HepG2 (cell line): ENCODE data around the gene TSPAN18. TPM values are rescaled to one million over a fixed set of nuclear protein-coding genes. Genes with fewer than 3 reads are reported as not detected.

Experiments used
- ATAC-seq: fragments of 200-7000 bp; cut with Tn5 transposase; 3 replicates; pipeline ENCODE4 v1.9.1; 2020; ENCODE audit warnings: mild to moderate bottlenecking, moderate library complexity
- BruUV-seq: library from RNA; stranded (reverse); fragments of 400-500 nt; replicated peaks from 2 replicates; lab custom pipeline; 2021; lab: Mats Ljungman, UMichigan
- CTCF ChIA-PET: fragments of 300-600 bp; formaldehyde crosslinking; extraction: SDS; loops from one replicate; lab custom pipeline; 2021; ENCODE audit warnings: low total read pairs, inconsistent platforms, low intra/inter-chr PET ratio; lab: Yijun Ruan, JAX
- POLR2A ChIA-PET: fragments of 350-600 bp; sonication (Branson Sonifier 250); formaldehyde crosslinking; loops from one replicate; lab custom pipeline; 2020; ENCODE audit warnings: antibody characterized with exemption, inconsistent platforms; lab: Yijun Ruan, JAX
- DNase-seq: peaks from one replicate; pipeline ENCODE4 v3.0.0-alpha.2; 2015; ENCODE audit warnings: low spot score
- FAIRE-seq: peaks from 3 replicates; lab custom pipeline; 2011; peaks lifted over from hg19 to GRCh38; lab: Jason Lieb, UNC
- H2AFZ ChIP-seq: one replicate; pipeline ENCODE4 v1.6.1; 2011; ENCODE audit warnings: low read length, inconsistent platforms
- H3K27ac ChIP-seq: fragments of 300-600 bp; 3 replicates; pipeline ENCODE4 v1.8.0; 2011; ENCODE audit warnings: mixed run types, mild to moderate bottlenecking, mixed read lengths, low read length, inconsistent platforms; ENCODE audit not compliant: insufficient read depth; ENCODE audit errors: extremely low read length
- H3K27me3 ChIP-seq, 2 experiments: fragments of 200-600 bp in 1 of 2; 2 replicates in 1 of 2; 3 replicates in 1 of 2; pipeline versions ENCODE4 v1.6.0 to v1.8.0; 2011; ENCODE audit warnings: low read length in 2 of 2, mild to moderate bottlenecking in 2 of 2, moderate library complexity in 2 of 2, inconsistent platforms in 1 of 2; ENCODE audit not compliant: insufficient read depth in 2 of 2, control insufficient read depth in 1 of 2
- H3K36me3 ChIP-seq, 2 experiments: fragments of 200-600 bp in 1 of 2; replicated peaks in 1 of 2; 2 replicates in 1 of 2; 3 replicates in 1 of 2; pipeline versions ENCODE4 v1.5.1 to v1.8.0; 2011; ENCODE audit warnings: low read length in 2 of 2, inconsistent platforms in 1 of 2; ENCODE audit not compliant: insufficient read depth in 2 of 2, control insufficient read depth in 1 of 2
- H3K4me1 ChIP-seq: 2 replicates; pipeline ENCODE4 v1.5.1; 2012; ENCODE audit warnings: low read length, inconsistent platforms; ENCODE audit not compliant: insufficient read depth
- H3K4me2 ChIP-seq: 2 replicates; pipeline ENCODE4 v1.6.0; 2011; ENCODE audit warnings: low read depth, low read length, inconsistent platforms
- H3K4me3 ChIP-seq, 3 experiments: fragments of 200-600 bp in 1 of 3; sonication (generic), shearing (Covaris generic) in 1 of 3; replicated peaks in 1 of 3; 2 replicates each; pipeline ENCODE4 v1.5.1; 2011 to 2016; ENCODE audit warnings: low read length in 3 of 3, inconsistent platforms in 2 of 3, low read depth in 2 of 3, mild to moderate bottlenecking in 2 of 3, control low read depth in 1 of 3, mixed read lengths in 1 of 3; ENCODE audit not compliant: insufficient read depth in 1 of 3
- H3K79me2 ChIP-seq: one replicate; pipeline ENCODE4 v1.6.1; 2011; ENCODE audit warnings: low read length, inconsistent platforms; ENCODE audit not compliant: insufficient read depth
- H3K9ac ChIP-seq: 2 replicates; pipeline ENCODE4 v1.6.0; 2011; ENCODE audit warnings: mild to moderate bottlenecking, low read depth, low read length, inconsistent platforms; ENCODE audit not compliant: insufficient read depth
- H3K9me3 ChIP-seq: 2 replicates; pipeline ENCODE4 v1.5.1; 2012; ENCODE audit warnings: mild to moderate bottlenecking, low read length
- H4K20me1 ChIP-seq: 2 replicates; pipeline ENCODE4 v1.6.0; 2011; ENCODE audit warnings: inconsistent platforms, mild to moderate bottlenecking, low read length, moderate library complexity; ENCODE audit not compliant: insufficient read depth
- CREB1 ChIP-seq, 2 experiments: fragments of 450-650 bp in 1 of 2; IDR thresholded peaks; 2 replicates each; pipeline ENCODE4 v1.6.1; 2016 to 2017; ENCODE audit warnings: control low read depth in 1 of 2, mild to moderate bottlenecking in 1 of 2, missing compliant biosample characterization in 1 of 2, missing genetic modification characterization in 1 of 2
- DNMT3B ChIP-seq: conservative IDR thresholded peaks from 2 replicates; pipeline ENCODE4 v1.6.1; 2016; ENCODE audit warnings: missing biosample characterization, control low read depth
- DZIP1 ChIP-seq: sonication (generic); formaldehyde crosslinking; IDR thresholded peaks from 2 replicates; pipeline ENCODE4 v1.5.0; 2020; ENCODE audit warnings: mild to moderate bottlenecking, missing genetic modification reagents
- NR2F2 ChIP-seq: IDR thresholded peaks from 2 replicates; pipeline ENCODE4 v1.6.1; 2012; ENCODE audit warnings: low read depth, inconsistent platforms, borderline replicate concordance
- SYNCRIP ChIP-seq: fragments of 200-400 bp; formaldehyde crosslinking; IDR thresholded peaks from 2 replicates; pipeline ENCODE4 v1.6.1; 2018; ENCODE audit warnings: mild to moderate bottlenecking, low read depth, low read length; ENCODE audit not compliant: insufficient read depth
- ZNF329 ChIP-seq: sonication (generic); formaldehyde crosslinking; IDR thresholded peaks from 2 replicates; pipeline ENCODE4 v1.9.0; 2021; ENCODE audit warnings: low read depth, mild to moderate bottlenecking, missing genetic modification reagents
- ZNF382 ChIP-seq: sonication (generic); formaldehyde crosslinking; IDR thresholded peaks from 2 replicates; pipeline ENCODE4 v1.5.0; 2020; ENCODE audit warnings: missing genetic modification reagents, mild to moderate bottlenecking, borderline replicate concordance
- ZNF383 ChIP-seq: sonication (generic); formaldehyde crosslinking; IDR thresholded peaks from 2 replicates; pipeline ENCODE4 v1.4.0; 2020; ENCODE audit warnings: missing genetic modification reagents, mild to moderate bottlenecking, borderline replicate concordance
- ZNF639 ChIP-seq: conservative IDR thresholded peaks from 2 replicates; pipeline ENCODE4 v1.6.1; 2018; ENCODE audit warnings: missing genetic modification reagents
- ZNF704 ChIP-seq: sonication (generic); formaldehyde crosslinking; IDR thresholded peaks from 2 replicates; pipeline ENCODE4 v1.8.1; 2023; ENCODE audit warnings: mild to moderate bottlenecking, inconsistent platforms, moderate library complexity, missing genetic modification reagents, borderline replicate concordance
- ZNF850 ChIP-seq: sonication (generic); formaldehyde crosslinking; conservative IDR thresholded peaks from 2 replicates; pipeline ENCODE4 v1.9.0; 2021; ENCODE audit warnings: mild to moderate bottlenecking, missing genetic modification reagents
- ZNF879 ChIP-seq: sonication (generic); formaldehyde crosslinking; IDR thresholded peaks from 2 replicates; pipeline ENCODE4 v1.8.1; 2023; ENCODE audit warnings: missing genetic modification reagents
- WGBS: methylation state at CpG from one replicate; pipeline ENCODE4 v1.1.6; 2017; ENCODE audit warnings: low lambda C conversion rate; 5-methylcytosine and 5-hydroxymethylcytosine counted together
- in situ Hi-C: cut with HindIII; loops from 2 replicates; pipeline ENCODE4 v1.10.0; 2017; ENCODE audit warnings: low pct_unique_long_range_greater_than_20kb; ENCODE audit not compliant: extremely low pct_ligation_motif_present
- intact Hi-C: fragments of 100-400 bp; cut with micrococcal nuclease; formaldehyde crosslinking; loops from one replicate; pipeline ENCODE4 v1.10.0; 2022; ENCODE audit not compliant: unreplicated experiment
- polyA plus RNA-seq, 8 experiments: library from polyadenylated mRNA; depleted of rRNA in 3 of 8; stranded (reverse) in 7 of 8; unstranded in 1 of 8; fragments of >200 nt; fragmentation: Illumina TruSeq in 4 of 8; extraction: Trizol in 4 of 8; gene quantifications; 2 replicates each; pipeline versions ENCODE4 v1.2.1 to v1.2.3, GENCODE V29; 2011 to 2016; ENCODE audit warnings: low read depth in 4 of 8, missing spikeins in 1 of 8, mixed read lengths in 1 of 8; ENCODE audit not compliant: insufficient read depth in 1 of 8
- total RNA-seq, 5 experiments: library from RNA; depleted of rRNA; stranded (reverse); fragments of >200 nt; fragmentation: Illumina TruSeq; extraction: Trizol; gene quantifications; 2 replicates each; pipeline ENCODE4 v1.2.3, GENCODE V29; 2016; ENCODE audit warnings: low read depth in 1 of 5

TSPAN18 gene
- total and polyA plus RNA-seq, 2 of the 13 experiments (the other 11 are each of a cell fraction or from before 2014, with no cell fraction given), result not detected

GRCh38 chr11:44947114-44947513 is 220.4 kb downstream of the TSPAN18 start:
- TF ChIP-seq CREB1 (IDR thresholded peaks at IDR 0.05), result peak; percentile 54; the same call in 1 of the 2 replicates
- no peak for TF ChIP-seq CREB1 (CRISPR knock-in tag; IDR thresholded peaks at IDR 0.05)
- no peak for TF ChIP-seq ZNF639 (CRISPR knock-in tag)
- Histone ChIP-seq H2AFZ (no peak overlapping the region), H3K9me3 (no peaks in the 10 kb centered on the region), H3K4me2 (no peak overlapping the region), H4K20me1 (no peaks in the 10 kb centered on the region), H3K4me3 (no peak overlapping the region), H3K36me3 (no peaks in the 10 kb centered on the region), H3K27me3 (peaks cover 4 to 33% of the 10 kb centered on the region in 2 experiments; a peak in 4 of 5 replicates), H3K79me2 (no peaks in the 10 kb centered on the region), H3K27ac (no peak overlapping the region), H3K4me1 (peaks cover 4% of the 10 kb centered on the region), H3K9ac (no peak overlapping the region)
- in situ Hi-C loops, result no loop called here
- FAIRE-seq (no peak), DNase-seq (no peak), ATAC-seq (no peak)
- ChIA-PET CTCF (no interaction called here), POLR2A (no interaction called here)
- no TSS peak for BruUV-seq
- 4% methylated on average over 4 of the region's 9 CpGs for WGBS
- intact Hi-C loops, result no loop called here

- ATAC-seq (no peak), FAIRE-seq (no peak), DNase-seq (no peak)
- no peak for TF ChIP-seq ZNF383 (CRISPR knock-in tag)
- no peak for TF ChIP-seq ZNF704
- no peak for TF ChIP-seq ZNF329 (CRISPR knock-in tag)
- TF ChIP-seq DZIP1 (CRISPR knock-in tag), result no peak
- TF ChIP-seq SYNCRIP, result no peak
- no peak for TF ChIP-seq NR2F2
- no peak for TF ChIP-seq DNMT3B (CRISPR knock-in tag)
- TF ChIP-seq ZNF382, result no peak
- no peak for TF ChIP-seq ZNF879 (CRISPR knock-in tag)
- TF ChIP-seq ZNF850 (CRISPR knock-in tag), result no peak
- POLR2A ChIA-PET, result no interaction called here
- no peaks in the 10 kb centered on the region for H4K20me1 ChIP-seq
- intact Hi-C loops (no loop called here), in situ Hi-C loops (no loop called here)
- H3K4me1 ChIP-seq, result peaks cover 10% of the 10 kb centered on the region
- no peak overlapping the region for H3K9ac ChIP-seq
- no peaks in the 10 kb centered on the region for H3K36me3 ChIP-seq
- WGBS, result 0% methylated on average over 1 of the region's 3 CpGs
- no peaks in the 10 kb centered on the region for H3K79me2 ChIP-seq
- no peak overlapping the region for H3K4me2 ChIP-seq
- H3K4me3 ChIP-seq, result no peak overlapping the region
- no peaks in the 10 kb centered on the region for H3K9me3 ChIP-seq
- H3K27ac ChIP-seq, result no peak overlapping the region
- peaks cover 4 to 33% of the 10 kb centered on the region in 2 experiments; a peak in 4 of 5 replicates for H3K27me3 ChIP-seq
- BruUV-seq, result no TSS peak
- CTCF ChIA-PET, result no interaction called here
- H2AFZ ChIP-seq, result no peak overlapping the region
Observed at GRCh38 chr11:44948155-44948554, 221.4 kb downstream of the TSPAN18 start.
